Upper lobe of right lung (tissue), 1 donor: Measurements from ENCODE around the gene RXFP2. TPM values are rescaled to one million over a fixed set of nuclear protein-coding genes. Genes with fewer than 3 reads are reported as not detected.

Experiments
- ATAC-seq: fragments of 200-7000 bp; cut with Tn5 transposase; one replicate; pipeline ENCODE4 v1.9.1; 2020; ENCODE audit warnings: mild to moderate bottlenecking, moderate library complexity
- DNase-seq: peaks from one replicate; pipeline ENCODE4 v3.0.0-alpha.2; 2020
- H3K27ac ChIP-seq: fragments of 200-600 bp; one replicate; pipeline ENCODE4 v1.8.0; 2022
- H3K27me3 ChIP-seq: fragments of 200-600 bp; one replicate; pipeline ENCODE4 v1.8.0; 2022; ENCODE audit warnings: mild to moderate bottlenecking
- H3K36me3 ChIP-seq: fragments of 200-600 bp; one replicate; pipeline ENCODE4 v1.8.0; 2022
- H3K4me1 ChIP-seq: fragments of 200-600 bp; one replicate; pipeline ENCODE4 v1.8.0; 2022
- H3K4me3 ChIP-seq: fragments of 200-600 bp; one replicate; pipeline ENCODE4 v1.8.0; 2022; ENCODE audit warnings: mild to moderate bottlenecking
- H3K9me3 ChIP-seq: fragments of 200-600 bp; one replicate; pipeline ENCODE4 v1.8.0; 2022
- CTCF ChIP-seq: fragments of 200-600 bp; IDR thresholded peaks from one replicate; pipeline ENCODE4 v1.8.0; 2022; ENCODE audit warnings: antibody characterized with exemption
- intact Hi-C: fragments of 100-400 bp; cut with DNase I; formaldehyde crosslinking; loops from one replicate; pipeline ENCODE4 v1.11.0; 2022
- total RNA-seq: library from RNA; stranded (reverse); fragmentation: NEBNext Ultra II Directional; extraction: Animal tissue kit (Norgen Biotek cat#: 25700); gene quantifications from one replicate; pipeline ENCODE4 v1.2.1, GENCODE V29; 2021
- donor health status: DM: no; HTN: yes; CAD: no; lungs with severe emphysema.

RXFP2 gene
- total RNA-seq, 1 donor from 2014 or later, result not detected

- Histone ChIP-seq H3K27ac (no peak overlapping the region), H3K9me3 (no peaks in the 10 kb centered on the region), H3K4me3 (no peak overlapping the region), H3K36me3 (no peaks in the 10 kb centered on the region), H3K27me3 (no peaks in the 10 kb centered on the region), H3K4me1 (no peaks in the 10 kb centered on the region)
- TF ChIP-seq CTCF, result no peak
- intact Hi-C loops, result no loop called here
- DNase-seq, result no peak
- ATAC-seq, result no peak
These were observed 53.9 kb downstream of the RXFP2 start for GRCh38 chr13:31793246-31793645.

GRCh38 chr13:31794452-31794851 is 55.1 kb downstream of the RXFP2 start:
- TF ChIP-seq CTCF, result no peak

GRCh38 chr13:31797154-31797775 is 57.9 kb downstream of the RXFP2 start:
- no peak for DNase-seq
- TF ChIP-seq CTCF, result peak; percentile 42
- Histone ChIP-seq H3K36me3 (no peaks in the 10 kb centered on the region), H3K27me3 (no peaks in the 10 kb centered on the region), H3K4me1 (no peaks in the 10 kb centered on the region), H3K4me3 (no peak overlapping the region), H3K27ac (no peak overlapping the region), H3K9me3 (no peaks in the 10 kb centered on the region)
- ATAC-seq, result peak; percentile 23
- intact Hi-C loops, result no loop called here

More at GRCh38 chr13:31794452-31794851, 55.1 kb downstream of the RXFP2 start:
- intact Hi-C loops, result no loop called here
- no peak for ATAC-seq
- Histone ChIP-seq H3K4me3 (no peak overlapping the region), H3K9me3 (no peaks in the 10 kb centered on the region), H3K4me1 (no peaks in the 10 kb centered on the region), H3K36me3 (no peaks in the 10 kb centered on the region), H3K27me3 (no peaks in the 10 kb centered on the region), H3K27ac (no peak overlapping the region)
- DNase-seq, result no peak

- intact Hi-C loops, result no loop called here
- ATAC-seq, result peak; percentile 81
- Histone ChIP-seq H3K4me1 (no peaks in the 10 kb centered on the region), H3K36me3 (no peaks in the 10 kb centered on the region), H3K27ac (no peak overlapping the region), H3K27me3 (no peaks in the 10 kb centered on the region), H3K4me3 (no peak overlapping the region), H3K9me3 (no peaks in the 10 kb centered on the region)
- TF ChIP-seq CTCF, result no peak
- no peak for DNase-seq
These were observed 58.9 kb downstream of the RXFP2 start for GRCh38 chr13:31798189-31798588.

- DNase-seq, result no peak
- Histone ChIP-seq H3K36me3 (no peaks in the 10 kb centered on the region), H3K9me3 (no peaks in the 10 kb centered on the region), H3K4me1 (no peaks in the 10 kb centered on the region), H3K27me3 (no peaks in the 10 kb centered on the region), H3K27ac (no peak overlapping the region), H3K4me3 (no peak overlapping the region)
- ATAC-seq, result no peak
- no peak for TF ChIP-seq CTCF
- intact Hi-C loops, result no loop called here
These were observed 61.8 kb downstream of the RXFP2 start for GRCh38 chr13:31801088-31801487.

- no peak for TF ChIP-seq CTCF
- intact Hi-C loops, result no loop called here
These were observed 64.0 kb downstream of the RXFP2 start for GRCh38 chr13:31803311-31803710.

More at GRCh38 chr13:31803311-31803710, 64.0 kb downstream of the RXFP2 start:
- peak; percentile 46 for ATAC-seq
- Histone ChIP-seq H3K4me3 (no peak overlapping the region), H3K36me3 (no peaks in the 10 kb centered on the region), H3K27me3 (no peaks in the 10 kb centered on the region), H3K9me3 (no peaks in the 10 kb centered on the region), H3K4me1 (no peaks in the 10 kb centered on the region), H3K27ac (no peak overlapping the region)
- DNase-seq, result no peak
